K562 (cell line): ENCODE data around the gene CYB561A3. TPM values are rescaled to one million over a fixed set of nuclear protein-coding genes. Genes with fewer than 3 reads are reported as not detected.

Source experiments
- FUS ChIP-seq: fragments of 200-400 bp; formaldehyde crosslinking; optimal IDR thresholded peaks from 2 replicates; pipeline ENCODE3; 2017; ENCODE audit warnings: low read depth, low read length
- HMG20A ChIP-seq: fragments of 450-650 bp; formaldehyde crosslinking; conservative IDR thresholded peaks from 2 replicates; pipeline ENCODE4 v1.4.0; 2020; ENCODE audit warnings: mild to moderate bottlenecking, mixed read lengths
- KDM1A ChIP-seq, 2 experiments: fragments of 450-650 bp; IDR thresholded peaks; 2 replicates each; pipeline ENCODE4 v1.6.1; 2016; ENCODE audit warnings: mild to moderate bottlenecking in 2 of 2
- MCM2 ChIP-seq: fragments of 450-650 bp; IDR thresholded peaks from 2 replicates; pipeline ENCODE4 v1.6.1; 2017; ENCODE audit warnings: low read depth, mild to moderate bottlenecking
- MTF1 ChIP-seq: fragments of 250-450 bp; sonication (Bioruptor Pico); IDR thresholded peaks from 2 replicates; pipeline ENCODE4 v1.9.0; 2021; ENCODE audit warnings: moderate library complexity, mild to moderate bottlenecking, inconsistent platforms, borderline replicate concordance
- RAD21 ChIP-seq, 2 experiments: fragments of 250-450 bp in 1 of 2; fragments of 450-650 bp in 1 of 2; sonication (Bioruptor Pico) in 1 of 2; formaldehyde crosslinking in 1 of 2; IDR thresholded peaks in 1 of 2; conservative IDR thresholded peaks in 1 of 2; 2 replicates each; pipeline versions ENCODE4 v1.4.0 to v1.8.0; 2020 to 2022; ENCODE audit warnings: mild to moderate bottlenecking in 2 of 2, moderate library complexity in 1 of 2
- RBBP5 ChIP-seq: fragments of 200-600 bp; sonication (generic); IDR thresholded peaks from 2 replicates; pipeline ENCODE4 v1.6.1; 2012; ENCODE audit warnings: borderline replicate concordance, mild to moderate bottlenecking, low read length, control low read depth, inconsistent platforms; ENCODE audit not compliant: insufficient read depth, poor library complexity, severe bottlenecking
- RBFOX2 ChIP-seq: fragments of 200-400 bp; formaldehyde crosslinking; IDR thresholded peaks from 2 replicates; pipeline ENCODE4 v1.6.1; 2017; ENCODE audit warnings: low read depth, mild to moderate bottlenecking, low read length, moderate library complexity
- RBM25 ChIP-seq: fragments of 200-400 bp; formaldehyde crosslinking; IDR thresholded peaks from 2 replicates; pipeline ENCODE4 v1.6.1; 2018; ENCODE audit warnings: low read length, low read depth, moderate library complexity; ENCODE audit not compliant: severe bottlenecking
- RCOR1 ChIP-seq, 2 experiments: IDR thresholded peaks; 2 replicates each; pipeline ENCODE4 v1.6.1; 2012; ENCODE audit warnings: low read depth in 2 of 2, low read length in 2 of 2, borderline replicate concordance in 1 of 2, improper control_type of control experiment in 1 of 2
- TAF9B ChIP-seq: fragments of 450-650 bp; IDR thresholded peaks from 2 replicates; pipeline ENCODE4 v1.6.1; 2018; ENCODE audit warnings: mild to moderate bottlenecking; ENCODE audit not compliant: partially characterized antibody
- TBP ChIP-seq: optimal IDR thresholded peaks from 2 replicates; pipeline ENCODE3; 2011; ENCODE audit warnings: low read depth, low read length, improper control_type of control experiment
- ZNF121 ChIP-seq: sonication (generic); formaldehyde crosslinking; conservative IDR thresholded peaks from 2 replicates; pipeline ENCODE4 v1.8.0; 2022; ENCODE audit warnings: missing genetic modification reagents
- ZNF780A ChIP-seq: fragments of 250-450 bp; sonication (Bioruptor Pico); IDR thresholded peaks from 2 replicates; pipeline ENCODE4 v1.5.0; 2021; ENCODE audit warnings: mild to moderate bottlenecking
- polyA plus RNA-seq, 8 experiments: library from polyadenylated mRNA; depleted of rRNA in 4 of 8; stranded (reverse) in 5 of 8; unstranded in 3 of 8; fragments of >200 nt; fragmentation: Nextera tagmentation in 2 of 8; fragmentation: Illumina TruSeq in 1 of 8; extraction: Ambion mirVana in 2 of 8; extraction: Trizol in 1 of 8; gene quantifications; 2 replicates each; pipeline versions ENCODE4 v1.2.1 to v1.2.3, GENCODE V29; 2011 to 2014; ENCODE audit warnings: inconsistent platforms in 1 of 8, missing spikeins in 1 of 8
- total RNA-seq, 7 experiments: library from RNA; depleted of rRNA in 6 of 7; stranded (reverse); fragments of >200 nt in 6 of 7; fragmentation: Illumina TruSeq in 2 of 7; extraction: Trizol in 2 of 7; gene quantifications; 2 replicates each; pipeline versions ENCODE4 v1.2.1 to v1.2.3, GENCODE V29; 2011 to 2021; ENCODE audit warnings: low replicate concordance in 1 of 7
- TF ChIP-seq, protein P1 (sequence below): sonication (generic); formaldehyde crosslinking; IDR thresholded peaks from 2 replicates; pipeline ENCODE4 v1.8.0; 2023; ENCODE audit warnings: mild to moderate bottlenecking, missing genetic modification reagents
- TF ChIP-seq, protein P2 (sequence below): sonication (generic); formaldehyde crosslinking; IDR thresholded peaks from 2 replicates; pipeline ENCODE4 v1.8.1; 2023; ENCODE audit warnings: mild to moderate bottlenecking, missing genetic modification reagents
- TF ChIP-seq, protein P3 (sequence below): fragments of 250-450 bp; sonication (Bioruptor Pico); IDR thresholded peaks from 2 replicates; pipeline ENCODE4 v1.8.0; 2022; ENCODE audit warnings: inconsistent platforms

CYB561A3 gene
- total and polyA plus RNA-seq, 9 of the 15 experiments (the other 6 are each of a cell fraction or from before 2014, with no cell fraction given) = 29.2 to 78.9 (median 37.9) TPM

DNA sequence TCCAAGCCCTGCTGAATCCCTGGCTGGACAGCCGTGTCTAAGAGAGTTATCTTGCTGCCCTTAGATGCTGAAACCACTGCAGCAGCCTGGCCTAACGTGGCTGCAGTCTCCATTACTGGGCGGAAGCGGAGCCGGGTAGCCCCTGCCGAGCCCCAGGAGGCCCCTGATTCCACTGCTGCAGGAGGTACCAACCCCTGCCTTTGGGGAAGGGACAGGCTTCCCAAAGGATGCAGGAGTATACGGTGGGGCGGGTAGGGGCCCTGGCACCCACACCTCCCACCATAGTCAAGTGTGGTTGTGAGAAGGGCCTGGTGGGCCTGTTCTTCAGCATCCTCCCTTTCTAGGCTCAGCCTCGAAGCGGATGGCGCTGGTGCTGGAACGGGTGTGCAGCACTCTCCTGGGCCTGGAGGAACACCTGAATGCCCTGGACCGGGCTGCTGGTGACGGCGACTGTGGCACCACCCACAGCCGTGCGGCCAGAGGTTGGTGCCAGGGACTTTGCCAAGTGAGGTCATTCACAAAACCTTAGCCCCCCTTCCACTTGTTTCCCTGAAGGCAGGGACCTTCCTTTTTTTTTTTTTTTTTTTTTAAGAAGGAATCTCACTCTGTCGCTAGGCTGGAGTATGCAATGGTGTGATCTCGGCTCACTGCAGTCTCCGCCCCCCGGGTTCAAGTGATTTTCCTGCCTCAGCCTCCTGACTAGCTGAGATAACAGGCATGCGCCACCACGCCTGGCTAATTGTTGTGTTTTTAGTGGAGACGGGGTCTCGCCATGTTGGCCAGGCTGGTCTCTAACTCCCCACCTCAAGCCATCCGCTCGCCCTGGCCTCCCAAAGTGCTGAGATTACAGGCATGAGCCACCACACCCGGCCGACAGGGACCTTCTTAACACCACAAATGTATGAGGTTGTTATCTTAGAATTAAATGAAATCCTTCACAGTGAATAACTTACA, 17.6 kb downstream of the CYB561A3 start (continued):
- TF ChIP-seq, protein P1, sequence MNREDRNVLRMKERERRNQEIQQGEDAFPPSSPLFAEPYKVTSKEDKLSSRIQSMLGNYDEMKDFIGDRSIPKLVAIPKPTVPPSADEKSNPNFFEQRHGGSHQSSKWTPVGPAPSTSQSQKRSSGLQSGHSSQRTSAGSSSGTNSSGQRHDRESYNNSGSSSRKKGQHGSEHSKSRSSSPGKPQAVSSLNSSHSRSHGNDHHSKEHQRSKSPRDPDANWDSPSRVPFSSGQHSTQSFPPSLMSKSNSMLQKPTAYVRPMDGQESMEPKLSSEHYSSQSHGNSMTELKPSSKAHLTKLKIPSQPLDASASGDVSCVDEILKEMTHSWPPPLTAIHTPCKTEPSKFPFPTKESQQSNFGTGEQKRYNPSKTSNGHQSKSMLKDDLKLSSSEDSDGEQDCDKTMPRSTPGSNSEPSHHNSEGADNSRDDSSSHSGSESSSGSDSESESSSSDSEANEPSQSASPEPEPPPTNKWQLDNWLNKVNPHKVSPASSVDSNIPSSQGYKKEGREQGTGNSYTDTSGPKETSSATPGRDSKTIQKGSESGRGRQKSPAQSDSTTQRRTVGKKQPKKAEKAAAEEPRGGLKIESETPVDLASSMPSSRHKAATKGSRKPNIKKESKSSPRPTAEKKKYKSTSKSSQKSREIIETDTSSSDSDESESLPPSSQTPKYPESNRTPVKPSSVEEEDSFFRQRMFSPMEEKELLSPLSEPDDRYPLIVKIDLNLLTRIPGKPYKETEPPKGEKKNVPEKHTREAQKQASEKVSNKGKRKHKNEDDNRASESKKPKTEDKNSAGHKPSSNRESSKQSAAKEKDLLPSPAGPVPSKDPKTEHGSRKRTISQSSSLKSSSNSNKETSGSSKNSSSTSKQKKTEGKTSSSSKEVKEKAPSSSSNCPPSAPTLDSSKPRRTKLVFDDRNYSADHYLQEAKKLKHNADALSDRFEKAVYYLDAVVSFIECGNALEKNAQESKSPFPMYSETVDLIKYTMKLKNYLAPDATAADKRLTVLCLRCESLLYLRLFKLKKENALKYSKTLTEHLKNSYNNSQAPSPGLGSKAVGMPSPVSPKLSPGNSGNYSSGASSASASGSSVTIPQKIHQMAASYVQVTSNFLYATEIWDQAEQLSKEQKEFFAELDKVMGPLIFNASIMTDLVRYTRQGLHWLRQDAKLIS (CRISPR knock-in tag) = no peak
- TF ChIP-seq, protein P2, sequence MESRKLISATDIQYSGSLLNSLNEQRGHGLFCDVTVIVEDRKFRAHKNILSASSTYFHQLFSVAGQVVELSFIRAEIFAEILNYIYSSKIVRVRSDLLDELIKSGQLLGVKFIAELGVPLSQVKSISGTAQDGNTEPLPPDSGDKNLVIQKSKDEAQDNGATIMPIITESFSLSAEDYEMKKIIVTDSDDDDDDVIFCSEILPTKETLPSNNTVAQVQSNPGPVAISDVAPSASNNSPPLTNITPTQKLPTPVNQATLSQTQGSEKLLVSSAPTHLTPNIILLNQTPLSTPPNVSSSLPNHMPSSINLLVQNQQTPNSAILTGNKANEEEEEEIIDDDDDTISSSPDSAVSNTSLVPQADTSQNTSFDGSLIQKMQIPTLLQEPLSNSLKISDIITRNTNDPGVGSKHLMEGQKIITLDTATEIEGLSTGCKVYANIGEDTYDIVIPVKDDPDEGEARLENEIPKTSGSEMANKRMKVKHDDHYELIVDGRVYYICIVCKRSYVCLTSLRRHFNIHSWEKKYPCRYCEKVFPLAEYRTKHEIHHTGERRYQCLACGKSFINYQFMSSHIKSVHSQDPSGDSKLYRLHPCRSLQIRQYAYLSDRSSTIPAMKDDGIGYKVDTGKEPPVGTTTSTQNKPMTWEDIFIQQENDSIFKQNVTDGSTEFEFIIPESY = 0 out of 2 replicates have a peak, but pooled peaks have one; percentile 8
- TF ChIP-seq MTF1 (CRISPR knock-in tag) = no peak
- no peak for TF ChIP-seq TBP
- no peak for TF ChIP-seq HMG20A (CRISPR knock-in tag)
- TF ChIP-seq RBBP5 = no peak
- no peak for TF ChIP-seq TAF9B
- no peak for TF ChIP-seq FUS
- TF ChIP-seq, protein P3, sequence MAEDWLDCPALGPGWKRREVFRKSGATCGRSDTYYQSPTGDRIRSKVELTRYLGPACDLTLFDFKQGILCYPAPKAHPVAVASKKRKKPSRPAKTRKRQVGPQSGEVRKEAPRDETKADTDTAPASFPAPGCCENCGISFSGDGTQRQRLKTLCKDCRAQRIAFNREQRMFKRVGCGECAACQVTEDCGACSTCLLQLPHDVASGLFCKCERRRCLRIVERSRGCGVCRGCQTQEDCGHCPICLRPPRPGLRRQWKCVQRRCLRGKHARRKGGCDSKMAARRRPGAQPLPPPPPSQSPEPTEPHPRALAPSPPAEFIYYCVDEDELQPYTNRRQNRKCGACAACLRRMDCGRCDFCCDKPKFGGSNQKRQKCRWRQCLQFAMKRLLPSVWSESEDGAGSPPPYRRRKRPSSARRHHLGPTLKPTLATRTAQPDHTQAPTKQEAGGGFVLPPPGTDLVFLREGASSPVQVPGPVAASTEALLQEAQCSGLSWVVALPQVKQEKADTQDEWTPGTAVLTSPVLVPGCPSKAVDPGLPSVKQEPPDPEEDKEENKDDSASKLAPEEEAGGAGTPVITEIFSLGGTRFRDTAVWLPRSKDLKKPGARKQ (CRISPR knock-in tag) = no peak
- peak; percentile 64 to 75 for TF ChIP-seq KDM1A (IDR thresholded peaks at IDR 0.05)
- 0 out of 2 replicates have a peak, but pooled peaks have one; percentile 33 for TF ChIP-seq RBFOX2
- TF ChIP-seq ZNF121 (CRISPR knock-in tag) = peak; percentile 86
- TF ChIP-seq RBM25 = no peak
- TF ChIP-seq RCOR1 (IDR thresholded peaks at IDR 0.05; ENCODE audit: borderline replicate concordance in 1 of 2, low read depth in 2 of 2, low read length in 2 of 2) = no peak
- TF ChIP-seq MCM2 = no peak
- no peak for TF ChIP-seq ZNF780A
- no peak for TF ChIP-seq RAD21 (CRISPR knock-in tag; conservative IDR thresholded peaks at IDR 0.05 in 1 of 2, IDR thresholded peaks at IDR 0.05 in 1 of 2)
